Thoracic aorta (tissue), 2 donors: ENCODE measurements around the gene FBXO42. TPM values are rescaled to one million over a fixed set of nuclear protein-coding genes. Genes with fewer than 3 reads are reported as not detected.

Experiments used
- ATAC-seq: fragments of 150-250 bp; one replicate; pipeline ENCODE4 v1.8.0; 2017; ENCODE audit warnings: low read depth; ENCODE audit not compliant: insufficient number of reproducible peaks, low FRiP score
- DNase-seq: peaks from one replicate; pipeline ENCODE4 v3.0.0-alpha.2; 2020; ENCODE audit warnings: low spot score
- H3K27ac ChIP-seq, 2 donors: fragments of 200-600 bp; sonication (generic); 1 replicate in 1 of 2; 2 replicates in 1 of 2; pipeline ENCODE4 v1.5.1; 2016; ENCODE audit warnings: mild to moderate bottlenecking in 2 of 2, moderate library complexity in 2 of 2
- H3K27me3 ChIP-seq: fragments of 200-600 bp; sonication (generic); replicated peaks from 2 replicates; pipeline ENCODE4 v1.6.0; 2016; ENCODE audit warnings: mild to moderate bottlenecking; ENCODE audit not compliant: insufficient read depth
- H3K36me3 ChIP-seq: fragments of 200-600 bp; sonication (generic); one replicate; pipeline ENCODE4 v1.5.1; 2016
- H3K4me1 ChIP-seq, 2 donors: fragments of 200-600 bp; sonication (generic); 1 replicate in 1 of 2; 2 replicates in 1 of 2; pipeline versions ENCODE4 v1.5.1 to v1.6.0; 2016; ENCODE audit warnings: low read depth in 2 of 2, mild to moderate bottlenecking in 1 of 2; ENCODE audit not compliant: control insufficient read depth in 1 of 2
- H3K4me3 ChIP-seq: fragments of 200-600 bp; sonication (generic); 2 replicates; pipeline ENCODE4 v1.5.1; 2016; ENCODE audit warnings: mild to moderate bottlenecking
- H3K9me3 ChIP-seq: fragments of 200-600 bp; sonication (generic); 2 replicates; pipeline ENCODE4 v1.5.1; 2016
- CTCF ChIP-seq: fragments of 200-600 bp; sonication (generic); IDR thresholded peaks from one replicate; pipeline ENCODE4 v1.5.1; 2019; ENCODE audit warnings: antibody characterized with exemption
- total RNA-seq, 2 donors: library from RNA; depleted of rRNA; stranded (reverse); fragments of >200 nt; gene quantifications; one replicate each; pipeline versions ENCODE4 v1.1.0 to v1.2.3, GENCODE V29; 2016

FBXO42 gene
- total RNA-seq, 2 donors from 2014 or later = 71.2 to 72.2 TPM

GRCh38 chr1:16242556-16243214 lies 109.6 kb downstream of the FBXO42 start:
- ATAC-seq = no peak
- Histone ChIP-seq H3K27ac (no peak overlapping the region), H3K9me3 (no peaks in the 10 kb centered on the region), H3K4me3 (no peak overlapping the region), H3K4me1 (peaks cover 19 to 41% of the 10 kb centered on the region in 2 donors), H3K36me3 (no peaks in the 10 kb centered on the region), H3K27me3 (no peaks in the 10 kb centered on the region)
- no peak for DNase-seq
- no peak for TF ChIP-seq CTCF

- Histone ChIP-seq H3K27ac (no peak overlapping the region), H3K36me3 (no peaks in the 10 kb centered on the region), H3K27me3 (no peaks in the 10 kb centered on the region), H3K4me1 (peaks cover 18 to 33% of the 10 kb centered on the region in 2 donors), H3K4me3 (no peak overlapping the region), H3K9me3 (no peaks in the 10 kb centered on the region)
- ATAC-seq (no peak), DNase-seq (no peak)
- TF ChIP-seq CTCF = no peak
Measured at GRCh38 chr1:16241221-16241708, 111.0 kb downstream of the FBXO42 start.

GRCh38 chr1:16239972-16240491 lies 112.2 kb downstream of the FBXO42 start:
- H3K36me3 ChIP-seq = no peaks in the 10 kb centered on the region
- H3K9me3 ChIP-seq = no peaks in the 10 kb centered on the region
- H3K27me3 ChIP-seq = no peaks in the 10 kb centered on the region
- no peak overlapping the region for H3K4me3 ChIP-seq
- ATAC-seq (no peak), DNase-seq (no peak)
- TF ChIP-seq CTCF = no peak
- H3K4me1 ChIP-seq = peaks cover 22 to 25% of the 10 kb centered on the region in 2 donors
- H3K27ac ChIP-seq = no peak overlapping the region

- H3K36me3 ChIP-seq = no peaks in the 10 kb centered on the region
- H3K27ac ChIP-seq = peak overlapping the region; percentile 52 to 75
- DNase-seq (no peak), ATAC-seq (no peak)
- H3K4me1 ChIP-seq = peaks cover 10 to 13% of the 10 kb centered on the region in 2 donors
- no peak for TF ChIP-seq CTCF
- H3K27me3 ChIP-seq = no peaks in the 10 kb centered on the region
- H3K4me3 ChIP-seq = peak overlapping the region; percentile 78
- no peaks in the 10 kb centered on the region for H3K9me3 ChIP-seq
Measured at GRCh38 chr1:16237343-16237830, 114.9 kb downstream of the FBXO42 start.

- H3K27me3 ChIP-seq = no peaks in the 10 kb centered on the region
- H3K4me3 ChIP-seq = peak within 1 kb of the TSS; percentile 78
- DNase-seq = peak; percentile 69
- H3K4me1 ChIP-seq = peaks cover 10 to 13% of the 10 kb centered on the region in 2 donors
- TF ChIP-seq CTCF = no peak
- H3K36me3 ChIP-seq = no peaks in the 10 kb centered on the region
- peak; percentile 70 for ATAC-seq
- H3K27ac ChIP-seq = peak within 1 kb of the TSS; percentile 52 to 75
- H3K9me3 ChIP-seq = no peaks in the 10 kb centered on the region
Measured at GRCh38 chr1:16236511-16237342, 115.6 kb downstream of the FBXO42 start, which contains the start of gene CPLANE2. TSS of gene CPLANE2 (minus strand) at chr1:16237183. CDS start at chr1:16236742, 441 bp downstream.
